HuH-7 (cell line): ENCODE results near the gene NLRC3.

ENCODE experiments used
- DNase-seq: peaks from one replicate; pipeline ENCODE4 v3.0.0; 2011; ENCODE audit warnings: low spot score

The NLRC3 gene

DNA sequence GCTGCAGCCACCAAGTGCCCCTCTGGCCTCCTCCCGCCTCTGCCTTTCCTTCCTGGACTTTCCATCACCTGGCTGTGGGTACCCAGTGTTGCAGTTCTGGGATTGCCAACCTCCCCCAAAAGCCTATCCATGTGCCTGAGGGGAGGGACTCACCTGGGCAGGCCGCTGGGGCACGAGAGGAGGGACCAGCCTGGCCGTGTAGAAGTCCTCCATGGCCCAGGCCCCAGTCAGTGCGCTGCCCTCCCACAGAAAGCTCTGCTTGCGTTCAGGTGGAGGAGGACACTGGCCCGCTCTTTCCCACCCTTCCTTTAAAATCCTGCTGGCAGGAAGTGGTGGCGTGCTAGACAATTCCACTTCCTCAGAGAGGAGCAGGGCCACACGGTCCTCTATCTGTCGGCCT, 20.0 kb upstream of the NLRC3 start:
- no peak for DNase-seq

DNA sequence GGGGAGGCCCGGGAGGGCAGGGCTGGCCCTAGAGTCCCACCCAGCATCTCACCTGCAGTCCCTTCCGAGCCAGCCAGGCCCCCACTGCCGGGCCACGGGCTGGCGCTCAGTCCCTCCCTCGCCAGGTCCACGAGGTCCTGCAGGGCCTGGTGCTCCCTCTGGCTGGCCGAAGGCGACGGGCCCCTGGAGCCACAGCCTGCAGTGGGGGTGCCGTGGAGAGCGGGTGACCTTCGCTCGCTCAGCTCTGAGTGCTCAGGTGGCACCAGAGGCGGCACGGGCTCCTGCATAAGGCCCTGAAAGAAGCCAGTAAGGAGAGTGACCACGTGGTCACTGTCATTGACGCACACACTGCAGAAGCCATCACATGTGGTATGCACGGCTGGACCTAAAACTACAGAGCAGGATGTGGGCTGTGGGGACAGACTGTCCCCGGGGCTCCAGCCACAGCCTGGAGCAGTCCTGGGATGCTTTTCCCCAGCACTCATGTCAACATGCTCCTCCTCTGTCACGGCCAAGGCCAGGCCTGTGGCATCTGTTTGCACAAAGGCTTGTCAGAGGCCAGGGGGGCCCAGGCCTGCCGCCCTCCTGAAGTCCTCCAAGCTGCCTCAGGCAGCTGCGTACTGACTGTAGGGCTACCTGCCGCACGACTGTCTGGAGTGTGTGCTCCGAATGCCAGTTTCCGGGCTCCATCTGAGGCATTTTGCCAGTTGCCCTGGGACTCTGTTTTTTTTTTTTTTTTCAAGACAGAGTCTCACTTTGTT, 19.1 kb upstream of the NLRC3 start:
- DNase-seq = no peak

DNA sequence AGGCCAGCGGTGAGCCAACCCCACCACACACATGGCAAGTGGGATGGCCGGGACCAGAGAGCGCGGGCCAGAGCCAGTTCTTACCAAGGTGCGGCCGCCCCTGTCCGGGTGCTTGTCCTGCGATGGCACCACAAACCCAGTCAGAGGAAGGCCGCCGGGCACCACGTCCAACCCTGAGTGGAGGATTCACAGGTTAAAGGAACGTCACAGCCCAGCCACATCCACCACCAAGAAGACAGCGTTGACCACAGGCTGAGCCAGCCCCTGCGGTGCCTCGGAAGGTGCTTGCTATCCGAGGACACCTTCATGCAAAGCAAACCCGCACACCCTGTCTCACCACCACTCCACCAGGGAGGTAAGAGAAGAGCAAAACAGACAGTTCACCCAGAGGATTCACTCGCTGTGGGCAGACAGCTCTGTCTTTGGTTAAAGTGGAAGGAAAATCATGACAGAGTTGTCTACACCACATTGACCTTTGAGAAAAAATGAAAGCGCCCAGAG, 18.4 kb upstream of the NLRC3 start:
- no peak for DNase-seq

DNA sequence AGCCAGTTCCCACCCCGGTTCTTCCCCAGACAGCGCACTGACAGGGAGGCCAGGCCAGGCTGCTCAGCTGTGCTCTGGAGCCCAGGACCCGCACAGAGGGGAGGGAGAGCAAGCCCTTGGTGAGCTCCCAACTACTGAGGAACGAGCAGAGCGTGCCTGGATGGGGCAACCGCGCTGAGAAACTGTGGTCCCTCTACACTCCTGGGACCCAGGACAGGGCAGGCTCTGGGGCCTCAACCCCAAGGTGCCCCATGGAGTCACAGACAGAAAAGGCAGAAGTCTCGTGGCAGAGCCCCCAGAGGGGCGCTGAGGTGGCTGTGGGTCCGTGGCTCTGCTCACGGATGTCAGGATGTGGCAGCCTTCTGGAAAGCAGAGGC, 17.9 kb upstream of the NLRC3 start:
- no peak for DNase-seq

DNA sequence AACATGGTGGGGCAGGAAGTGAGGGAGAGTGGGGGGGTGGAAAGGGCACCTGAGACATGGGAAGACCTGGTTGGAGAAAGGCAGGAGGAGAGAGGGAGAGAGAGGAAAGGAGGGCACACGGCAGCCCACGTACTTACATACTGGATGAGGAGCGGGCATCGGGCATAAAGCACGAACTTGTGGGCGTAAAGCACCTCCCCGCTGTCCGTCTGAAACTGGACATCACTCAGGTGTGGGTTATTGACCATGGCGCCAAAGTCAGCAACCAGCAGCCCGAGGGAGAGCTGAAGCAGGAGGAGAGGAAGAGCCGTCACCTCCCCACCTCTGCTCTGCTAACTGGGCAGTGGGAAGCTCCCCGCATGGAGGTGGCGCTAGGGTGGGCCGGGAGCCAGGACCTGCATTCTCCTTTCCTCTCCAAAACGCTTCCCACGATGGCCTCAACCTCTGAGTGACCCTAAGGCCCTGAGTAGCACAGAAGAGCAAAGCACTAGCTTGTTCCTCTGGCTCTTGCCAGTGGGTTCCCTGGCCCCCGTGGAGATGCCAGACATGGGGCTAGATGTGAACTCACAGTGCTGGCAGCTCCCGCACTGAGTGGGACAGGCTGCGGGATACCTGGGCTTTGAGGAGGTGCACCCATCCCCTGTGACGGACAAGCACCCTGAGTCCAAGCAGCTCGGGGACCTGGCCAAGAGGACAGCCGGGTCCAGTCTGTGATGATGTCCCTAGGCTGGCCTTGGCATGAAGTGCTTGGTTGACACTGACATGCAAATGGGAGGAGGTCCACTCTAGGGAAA, 17.3 kb upstream of the NLRC3 start:
- no peak for DNase-seq

DNA sequence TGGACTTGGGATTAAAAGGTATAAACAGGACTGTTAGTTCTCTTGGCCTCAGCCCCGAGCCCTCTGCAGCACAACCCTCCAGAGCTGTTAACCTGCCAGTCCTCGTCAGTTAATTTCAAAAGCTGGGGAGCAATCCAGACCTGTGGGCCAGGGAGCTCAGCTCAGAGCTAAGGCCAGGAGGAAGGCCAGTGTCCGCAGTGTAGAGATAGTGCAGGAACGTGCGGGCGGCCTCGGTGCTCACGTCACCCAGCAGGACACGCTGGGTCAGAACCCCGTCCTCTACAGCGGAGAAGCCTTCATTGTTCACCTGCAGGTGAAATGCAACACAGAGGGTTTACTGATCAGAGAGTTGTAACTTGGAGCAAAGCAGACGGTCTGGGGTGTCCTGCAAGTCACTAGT, 15.4 kb upstream of the NLRC3 start:
- no peak for DNase-seq

DNA sequence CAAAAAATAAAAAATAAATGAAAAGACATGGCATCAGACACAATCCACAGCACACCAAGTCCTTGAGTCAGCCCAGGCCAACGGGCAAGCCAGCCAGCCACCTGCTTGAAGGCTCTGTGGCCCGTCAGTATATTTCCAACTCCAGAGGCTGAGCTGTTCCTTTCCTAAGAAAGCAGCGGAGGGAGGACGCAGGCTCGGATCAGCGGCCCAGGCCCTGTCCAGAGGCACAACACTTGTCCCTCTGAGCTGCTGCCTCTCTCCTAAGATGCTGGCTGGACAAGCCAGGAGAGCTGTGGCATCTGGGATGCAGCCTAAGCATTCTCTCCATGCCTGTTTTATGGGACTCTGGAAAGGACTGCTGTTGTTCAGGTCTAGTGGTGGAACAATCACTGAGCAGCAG, 14.8 kb upstream of the NLRC3 start:
- DNase-seq = no peak

DNA sequence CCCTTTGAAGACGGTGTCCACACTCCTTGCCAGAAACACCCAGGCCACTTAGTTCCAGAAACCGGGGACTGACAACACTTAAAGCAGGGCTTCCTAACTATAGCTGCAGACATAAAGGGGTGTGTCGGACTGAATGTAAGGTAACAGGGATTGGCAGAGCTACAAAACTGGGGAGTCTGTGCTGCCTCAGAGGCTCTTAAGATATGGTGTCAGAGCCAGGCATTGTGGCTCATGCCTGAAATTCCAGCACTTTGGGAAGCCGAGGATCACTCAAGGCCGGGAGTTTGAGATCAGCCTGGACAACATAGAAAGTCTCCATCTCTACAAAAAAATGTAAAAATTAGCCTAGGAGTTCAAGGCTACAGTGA, 14.2 kb upstream of the NLRC3 start:
- DNase-seq = no peak

DNA sequence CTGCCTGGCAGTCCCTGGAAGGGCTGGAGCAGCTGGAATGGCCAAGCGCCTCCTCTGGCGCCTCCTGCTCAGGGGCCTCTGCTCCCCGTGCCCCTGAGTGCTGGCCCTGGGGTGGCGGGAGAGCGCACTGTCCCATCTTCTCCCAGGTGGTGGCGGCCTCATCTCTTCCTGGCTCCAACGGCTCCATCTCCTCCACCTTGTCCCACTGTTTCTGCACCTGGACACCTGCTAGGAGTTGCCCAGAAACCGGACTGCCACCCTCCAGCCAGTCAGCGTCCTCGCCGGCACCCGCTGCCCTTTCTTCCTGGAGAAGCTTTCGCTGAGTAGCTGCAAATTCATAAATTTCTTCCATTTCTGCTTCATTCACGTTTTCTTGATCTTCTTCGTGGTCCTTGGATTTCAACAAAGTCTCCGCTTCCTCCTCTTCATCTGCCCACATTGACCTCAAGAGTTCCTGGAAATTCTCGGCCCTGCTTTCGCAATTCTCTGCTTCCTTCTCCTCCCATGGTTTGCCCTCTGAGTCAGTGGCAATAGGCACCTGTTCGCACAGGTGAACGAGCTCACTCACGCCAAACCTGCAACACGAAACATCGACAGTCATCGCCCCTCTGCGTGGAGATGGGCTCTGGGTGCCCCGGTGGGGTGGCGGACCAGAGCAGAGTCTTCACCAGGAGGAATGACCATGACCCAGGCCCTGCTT, 13.7 kb upstream of the NLRC3 start:
- no peak for DNase-seq

DNA sequence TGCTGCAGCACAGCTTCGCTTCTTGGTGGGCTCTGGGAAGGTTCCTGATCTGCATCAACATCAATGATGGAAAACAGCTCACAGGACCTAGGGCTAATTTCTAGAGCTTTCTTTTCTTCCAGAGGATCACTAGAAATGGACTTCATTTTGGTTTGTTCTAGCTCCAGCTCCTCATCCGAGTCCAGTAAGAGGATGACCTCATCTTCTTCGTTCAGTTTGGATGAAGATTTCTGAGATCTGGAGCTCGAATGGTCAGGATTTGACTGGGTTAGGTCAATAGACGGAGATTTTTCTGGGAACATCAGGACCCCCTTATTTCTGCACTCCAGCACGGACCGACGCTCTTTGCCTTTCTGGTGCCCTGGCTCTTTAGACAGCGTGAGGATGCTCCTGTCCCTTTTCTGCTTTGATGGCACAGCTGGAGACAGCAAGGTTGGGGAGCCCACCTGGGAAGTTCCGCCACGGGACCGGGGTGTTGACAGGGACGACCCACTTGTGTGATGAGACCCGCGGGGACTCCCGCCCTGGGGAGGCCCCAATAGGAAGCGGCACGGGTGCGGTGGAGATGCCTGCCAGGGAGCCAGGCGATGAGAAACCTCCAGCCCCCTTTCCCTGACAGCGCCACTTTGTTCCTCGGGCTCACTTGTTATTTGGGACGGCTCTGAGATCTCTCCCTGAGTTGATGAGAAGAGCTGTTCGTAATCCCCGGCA, 12.9 kb upstream of the NLRC3 start:
- DNase-seq = no peak

DNA sequence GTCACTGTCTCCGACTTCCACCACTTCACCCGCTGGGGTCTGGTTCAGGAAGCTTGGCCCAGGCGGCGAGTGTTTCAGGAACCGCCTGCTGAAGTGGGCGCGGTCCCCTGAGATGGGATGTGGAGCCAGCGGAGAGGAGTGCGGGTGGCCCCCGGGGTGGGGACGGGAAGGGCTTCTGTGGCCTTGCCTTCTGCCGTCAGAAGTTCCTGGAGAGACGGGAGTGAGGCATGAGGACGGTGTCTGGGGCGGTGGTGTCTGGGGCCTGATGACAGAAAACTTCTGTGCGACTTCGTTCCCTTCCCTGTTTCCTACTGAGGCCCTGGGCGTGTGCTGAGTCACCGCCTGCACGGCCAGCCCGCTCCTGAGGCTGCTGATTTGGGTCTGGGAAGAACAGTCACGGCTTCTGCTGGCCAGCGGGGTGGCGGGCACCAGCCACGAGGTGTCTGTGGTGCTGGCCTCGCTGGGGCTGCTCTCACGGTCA, 12.3 kb upstream of the NLRC3 start:
- DNase-seq = no peak

DNA sequence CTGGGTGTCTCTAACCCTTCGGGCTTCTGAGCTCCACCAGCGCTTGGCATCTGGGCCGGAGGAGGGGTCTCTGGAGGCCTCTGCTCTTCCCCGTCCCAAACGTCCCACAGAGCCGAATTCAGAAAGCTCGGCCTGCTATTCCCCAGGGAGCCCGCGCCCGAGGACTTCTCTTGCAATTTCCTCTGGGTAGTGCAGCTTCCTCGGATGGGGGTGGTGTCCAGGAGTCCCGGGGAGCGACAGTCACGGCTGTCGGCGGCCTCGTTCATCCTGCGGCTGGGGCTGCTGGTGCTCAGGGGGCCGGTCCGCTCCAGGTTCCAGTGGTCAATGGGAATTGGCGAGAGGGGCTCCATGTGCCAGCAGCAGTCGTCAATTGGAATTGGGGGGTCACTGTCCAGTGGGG, 11.8 kb upstream of the NLRC3 start:
- no peak for DNase-seq

DNA sequence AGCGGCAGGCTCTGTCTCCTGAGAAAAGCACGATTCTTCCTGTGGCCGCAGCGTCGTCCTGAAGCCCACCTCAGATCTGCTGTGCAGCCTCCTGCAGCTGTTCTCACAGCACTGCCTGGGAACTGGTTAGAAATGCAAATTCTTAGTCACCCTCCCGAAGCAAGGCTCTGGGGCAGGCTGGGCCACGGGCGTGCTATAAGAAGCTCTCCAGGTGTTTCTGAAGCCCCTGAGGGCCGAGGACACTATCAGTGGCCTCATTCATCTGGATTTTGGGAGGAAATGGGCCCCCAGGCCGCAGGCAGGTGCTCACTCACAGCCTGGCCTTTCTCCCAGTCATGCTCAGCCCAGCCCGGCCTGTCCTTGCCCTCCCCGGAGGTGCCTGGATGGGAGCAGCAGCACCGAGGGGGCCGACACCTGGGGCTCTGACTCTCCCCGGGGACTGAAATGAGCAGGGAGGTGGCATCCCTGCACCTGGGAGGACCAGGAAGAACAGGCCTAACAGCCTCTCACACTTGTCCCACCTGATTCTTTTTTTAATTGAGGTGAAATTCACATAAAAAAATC, 10.4 kb upstream of the NLRC3 start:
- no peak for DNase-seq

DNA sequence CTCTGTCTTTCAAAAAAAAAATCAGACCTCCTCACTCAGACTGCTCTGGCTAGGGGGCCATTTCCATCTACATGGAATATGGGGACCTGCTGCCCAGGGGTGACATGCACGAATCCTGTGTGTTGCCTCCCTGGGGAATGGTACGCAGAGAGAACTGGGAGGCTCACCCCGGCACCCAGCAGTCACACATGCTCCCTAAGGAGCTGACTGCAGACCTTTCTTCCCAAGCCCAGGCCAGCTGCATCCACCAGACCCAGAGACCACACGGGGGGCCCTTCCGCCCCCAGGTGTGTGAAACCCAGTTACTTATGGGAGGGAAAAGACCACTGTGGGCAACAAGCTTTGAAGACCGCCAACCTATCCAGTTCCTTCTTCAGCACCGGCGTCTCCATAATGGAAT, 7.2 kb upstream of the NLRC3 start:
- DNase-seq = no peak

DNA sequence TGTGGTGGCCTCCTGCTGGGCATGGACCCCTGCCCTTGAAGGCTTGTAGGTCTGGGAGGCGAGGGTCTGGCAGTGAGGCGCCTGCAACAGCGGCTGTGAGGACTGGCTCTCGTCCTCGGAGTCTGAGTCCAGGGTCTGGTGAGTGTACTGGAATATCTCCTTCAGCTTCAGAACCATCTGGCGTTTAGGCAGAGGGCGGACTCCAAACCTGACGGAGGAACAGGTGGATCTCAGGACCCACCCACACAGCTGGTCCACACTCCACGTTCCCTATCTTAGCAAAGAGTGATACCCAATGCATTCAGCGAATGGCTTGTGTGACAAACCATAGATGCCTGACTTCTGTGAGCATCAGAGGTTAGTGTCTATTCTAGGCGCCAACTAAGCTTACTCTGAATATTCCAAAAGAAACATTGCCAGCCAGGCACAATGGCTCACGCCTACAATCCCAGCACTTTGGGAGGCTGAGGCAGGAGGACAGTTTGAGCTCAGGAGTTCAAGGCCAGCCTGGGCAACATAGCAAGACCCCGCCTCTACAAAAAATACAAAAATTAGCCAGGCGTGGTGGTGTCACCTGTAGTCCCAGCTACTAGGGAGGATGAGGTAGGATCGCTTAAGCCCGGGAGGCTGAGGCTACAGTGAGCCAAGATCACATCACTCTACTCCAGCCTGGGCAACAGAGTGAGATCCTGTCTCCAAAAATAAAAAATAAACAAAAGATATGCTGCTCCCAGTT, 6.3 kb upstream of the NLRC3 start:
- DNase-seq = no peak

DNA sequence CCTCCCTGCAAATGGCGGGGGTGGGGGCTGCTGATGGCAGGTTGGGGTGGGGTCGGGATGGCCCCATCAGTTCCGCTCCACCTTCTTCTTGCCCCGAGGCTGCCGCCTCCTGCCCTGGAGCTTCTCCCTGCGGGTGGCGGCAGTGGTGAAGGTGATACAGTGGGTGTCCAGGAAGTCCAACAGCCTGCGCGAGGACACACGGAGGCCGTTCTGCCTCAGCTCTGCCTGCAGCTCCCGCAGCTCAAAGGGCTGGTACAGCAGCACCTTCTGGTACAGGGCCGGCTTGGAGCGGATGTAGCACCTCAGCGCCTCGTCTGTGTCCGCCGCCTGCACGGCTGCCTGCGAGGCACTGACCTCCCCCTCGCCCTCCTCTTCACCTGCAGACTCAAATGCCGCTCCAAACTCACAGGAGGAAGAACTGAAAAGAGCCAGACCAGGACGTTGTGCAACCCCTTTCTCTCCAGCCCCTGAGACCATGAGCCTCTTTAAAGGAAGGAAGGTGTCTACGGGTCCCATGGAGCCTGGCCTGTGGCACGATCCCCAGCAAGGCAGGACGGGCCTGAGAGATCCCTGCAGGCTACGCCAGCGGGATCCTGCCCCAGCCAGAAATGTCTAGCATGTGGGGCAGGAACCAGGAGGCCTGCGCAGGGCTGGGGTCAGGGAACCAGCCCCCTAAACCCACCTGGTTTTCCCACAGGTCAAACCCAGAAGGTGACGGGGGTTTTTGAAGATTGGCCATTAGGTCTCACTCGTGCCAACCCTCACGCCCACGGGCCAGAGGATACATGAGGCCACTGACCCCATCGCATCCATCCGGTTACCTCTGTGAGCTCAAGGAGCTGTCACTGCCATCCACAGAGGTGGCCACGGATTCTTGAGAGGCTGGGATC, 5.3 kb upstream of the NLRC3 start:
- DNase-seq = no peak

DNA sequence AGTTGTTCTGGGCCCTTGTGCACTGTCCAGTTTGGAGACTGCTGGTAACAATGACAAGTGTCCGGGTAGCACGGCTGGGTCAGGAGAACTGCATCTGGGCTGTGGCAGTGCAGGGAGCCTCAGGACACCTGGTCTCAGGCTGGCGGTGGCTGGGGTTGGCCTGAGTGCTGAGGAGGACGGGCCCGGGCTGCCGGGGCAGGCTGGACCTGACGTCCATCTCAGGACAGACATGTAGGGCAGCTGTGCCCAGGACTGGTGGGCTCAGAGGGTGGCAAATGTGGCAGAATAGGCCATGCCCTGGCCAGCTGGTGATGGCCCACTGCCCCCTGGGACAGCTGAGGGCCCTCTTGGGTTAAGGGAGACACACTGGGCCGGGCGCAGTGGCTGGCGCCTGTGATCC, 4.2 kb upstream of the NLRC3 start:
- DNase-seq = no peak

DNA sequence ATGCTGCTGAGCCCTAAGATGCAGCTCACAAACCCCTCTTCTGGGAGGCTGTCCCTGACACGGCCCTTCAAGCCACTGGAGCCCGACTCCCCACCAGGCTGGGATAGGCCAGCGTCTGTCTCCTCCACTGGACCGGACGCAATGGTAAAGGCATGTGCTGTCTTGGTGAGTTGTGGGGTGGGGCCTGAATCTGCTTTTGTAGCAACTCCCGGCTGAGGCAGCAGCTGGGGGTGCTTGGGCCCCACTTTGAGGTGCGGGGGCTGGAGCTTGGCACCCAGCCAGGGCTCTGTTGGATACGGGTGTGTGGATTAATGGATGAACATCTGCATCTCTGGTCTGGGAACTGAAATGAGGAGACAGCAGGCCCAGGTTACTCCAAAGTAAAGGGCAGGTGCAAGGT, 3.5 kb upstream of the NLRC3 start:
- DNase-seq = no peak

DNA sequence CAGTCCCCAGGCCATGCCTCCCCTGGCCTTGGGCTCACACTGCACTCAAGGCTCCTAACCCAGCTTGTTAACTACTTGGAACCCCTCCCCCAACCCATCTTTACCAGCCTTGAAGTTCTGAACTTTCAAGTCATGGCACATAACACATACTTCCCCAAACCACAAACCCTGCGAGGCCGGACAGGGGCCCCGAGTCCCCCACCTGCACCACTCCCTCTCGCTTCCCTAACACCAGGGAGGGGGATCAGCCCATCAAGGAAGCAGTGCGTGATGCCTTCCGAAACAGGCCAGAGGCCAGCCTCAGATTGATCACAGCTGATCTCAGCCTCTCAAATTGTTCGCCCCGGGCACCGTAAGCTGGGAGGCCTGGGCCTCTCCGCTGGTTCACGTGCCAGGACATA, 3.0 kb upstream of the NLRC3 start:
- DNase-seq = no peak

DNA sequence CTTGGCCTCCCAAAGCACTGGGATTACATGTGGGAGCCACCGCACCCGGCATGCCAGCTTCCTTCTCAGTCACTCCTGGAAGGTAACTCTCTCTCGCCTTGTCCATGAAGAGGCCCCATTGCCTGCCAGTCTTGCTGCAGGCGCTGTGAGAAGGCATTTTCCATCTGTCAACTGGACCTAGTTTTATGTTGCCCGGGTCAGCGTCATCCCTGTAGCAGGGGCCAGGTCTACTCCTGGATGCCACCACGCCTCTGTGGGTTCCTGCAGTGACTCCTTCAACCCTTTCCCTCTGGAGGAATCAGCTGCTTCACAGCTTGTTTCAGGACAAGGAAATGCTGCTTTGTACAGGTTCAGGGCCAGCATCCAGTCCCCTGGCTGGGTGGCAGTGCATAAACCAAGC, 2.6 kb upstream of the NLRC3 start:
- no peak for DNase-seq
